GM12878 (cell line): Measurements from ENCODE around the gene MUC5B. TPM values are rescaled to one million over a fixed set of nuclear protein-coding genes. Genes with fewer than 3 reads are reported as not detected.

Source experiments
- ATAC-seq: fragments of 200-7000 bp; cut with Tn5 transposase; 3 replicates; pipeline ENCODE4 v1.9.1; 2020; ENCODE audit warnings: mild to moderate bottlenecking, moderate library complexity
- BruUV-seq: library from RNA; stranded (reverse); fragments of 400-500 nt; replicated peaks from 2 replicates; lab custom pipeline; 2021; lab: Mats Ljungman, UMichigan
- CTCF ChIA-PET: fragments of 300-600 bp; sonication (Branson Sonifier 250); formaldehyde crosslinking; extraction: SDS; loops from one replicate; lab custom pipeline; 2021; ENCODE audit warnings: inconsistent platforms; lab: Yijun Ruan, JAX
- POLR2A ChIA-PET: fragments of 350-600 bp; formaldehyde crosslinking; extraction: SDS; loops from one replicate; lab custom pipeline; 2021; ENCODE audit warnings: inconsistent platforms; lab: Charles Lee
- RAD21 ChIA-PET: fragments of 300-600 bp; sonication (Branson Sonifier 250); formaldehyde crosslinking; loops from one replicate; lab custom pipeline; 2023; ENCODE audit warnings: antibody characterized with exemption; ENCODE audit not compliant: unreplicated experiment; lab: Charles Lee
- SMC1A ChIA-PET: fragments of 300-600 bp; sonication (Branson Sonifier 250); formaldehyde crosslinking; loops from one replicate; lab custom pipeline; 2023; ENCODE audit not compliant: unreplicated experiment, uncharacterized antibody; lab: Charles Lee
- DNase-seq: peaks from one replicate; pipeline ENCODE4 v3.0.0-alpha.2; 2011; ENCODE audit warnings: low read depth, low spot score
- FAIRE-seq: peaks from 3 replicates; lab custom pipeline; 2011; peaks lifted over from hg19 to GRCh38; lab: Jason Lieb, UNC
- H2AFZ ChIP-seq: 2 replicates; pipeline ENCODE4 v1.6.0; 2011; ENCODE audit warnings: low read depth, low read length, control low read depth; ENCODE audit not compliant: control insufficient read depth
- H3K27ac ChIP-seq: 2 replicates; pipeline ENCODE4 v1.5.1; 2011; ENCODE audit warnings: control low read depth; ENCODE audit not compliant: control insufficient read depth, insufficient read depth
- H3K27me3 ChIP-seq, 2 experiments: replicated peaks in 1 of 2; 2 replicates each; pipeline versions ENCODE4 v1.6.0 to v1.6.1; 2011; ENCODE audit warnings: low read length in 1 of 2; ENCODE audit not compliant: control insufficient read depth in 2 of 2, insufficient read depth in 2 of 2
- H3K36me3 ChIP-seq, 2 experiments: 2 replicates each; pipeline ENCODE4 v1.5.1; 2011; ENCODE audit warnings: low read length in 1 of 2; ENCODE audit not compliant: control insufficient read depth in 2 of 2, insufficient read depth in 2 of 2
- H3K4me1 ChIP-seq: 2 replicates; pipeline ENCODE4 v1.6.1; 2011; ENCODE audit warnings: mild to moderate bottlenecking, low read length, moderate library complexity, mixed read lengths; ENCODE audit not compliant: control insufficient read depth, insufficient read depth
- H3K4me2 ChIP-seq: 2 replicates; pipeline ENCODE4 v1.6.0; 2011; ENCODE audit warnings: control low read depth; ENCODE audit not compliant: control insufficient read depth, insufficient read depth
- H3K4me3 ChIP-seq: fragments of 200-600 bp; sonication (generic); 2 replicates; pipeline ENCODE4 v1.5.1; 2016
- H3K79me2 ChIP-seq: 2 replicates; pipeline ENCODE4 v1.6.0; 2011; ENCODE audit warnings: low read length; ENCODE audit not compliant: control insufficient read depth, insufficient read depth
- H3K9ac ChIP-seq: 2 replicates; pipeline ENCODE4 v1.8.0; 2011; ENCODE audit warnings: low read length, control low read depth, mixed read lengths; ENCODE audit not compliant: control insufficient read depth, insufficient read depth
- H3K9me3 ChIP-seq: replicated peaks from 3 replicates; pipeline ENCODE4 v1.5.1; 2011; ENCODE audit warnings: mild to moderate bottlenecking, low read length; ENCODE audit not compliant: control insufficient read depth, insufficient read depth
- H4K20me1 ChIP-seq: 2 replicates; pipeline ENCODE4 v1.6.0; 2011; ENCODE audit not compliant: control insufficient read depth, insufficient read depth
- NRF1 ChIP-seq: conservative IDR thresholded peaks from 2 replicates; pipeline ENCODE4 v1.6.1; 2011; ENCODE audit warnings: mild to moderate bottlenecking, low read depth, low read length, improper control_type of control experiment
- POU2F2 ChIP-seq: IDR thresholded peaks from 3 replicates; pipeline ENCODE4 v1.6.1; 2011; ENCODE audit warnings: low read depth, mild to moderate bottlenecking, low read length, borderline replicate concordance
- RAD21 ChIP-seq: IDR thresholded peaks from 2 replicates; pipeline ENCODE4 v1.6.1; 2011; ENCODE audit warnings: mild to moderate bottlenecking, low read depth, low read length, moderate library complexity; ENCODE audit not compliant: insufficient read depth
- SIX5 ChIP-seq: IDR thresholded peaks from 2 replicates; pipeline ENCODE4 v1.6.1; 2011; ENCODE audit warnings: mild to moderate bottlenecking, low read depth, low read length, moderate library complexity; ENCODE audit not compliant: severe bottlenecking
- SUPT20H ChIP-seq: IDR thresholded peaks from 2 replicates; pipeline ENCODE4 v1.6.1; 2011; ENCODE audit warnings: low read depth, mild to moderate bottlenecking, low read length, moderate library complexity, borderline replicate concordance; ENCODE audit not compliant: control insufficient read depth
- ZBTB4 ChIP-seq: fragments of 450-650 bp; formaldehyde crosslinking; IDR thresholded peaks from 2 replicates; pipeline ENCODE4 v1.4.0; 2022; ENCODE audit warnings: mild to moderate bottlenecking, moderate library complexity
- WGBS: methylation state at CpG from one replicate; pipeline ENCODE4 v1.1.6; 2016; ENCODE audit warnings: low lambda C conversion rate; ENCODE audit not compliant: insufficient replicate concordance, insufficient coverage; ENCODE audit errors: missing lambda C conversion rate; 5-methylcytosine and 5-hydroxymethylcytosine counted together
- in situ Hi-C: fragments of 300-500 bp; cut with MboI; formaldehyde crosslinking; loops from 9 replicates; pipeline ENCODE4 v1.14.3; 2018; ENCODE audit warnings: mixed read lengths
- intact Hi-C: fragments of 100-400 bp; cut with micrococcal nuclease; formaldehyde crosslinking; loops from one replicate; pipeline ENCODE4 v1.14.2; 2022; ENCODE audit not compliant: unreplicated experiment
- polyA plus RNA-seq, 11 experiments: library from polyadenylated mRNA; depleted of rRNA in 4 of 11; unstranded in 6 of 11; stranded (reverse) in 5 of 11; fragments of >200 nt; fragmentation: Nextera tagmentation in 4 of 11; fragmentation: Illumina TruSeq in 1 of 11; extraction: Ambion mirVana in 4 of 11; extraction: Trizol in 1 of 11; gene quantifications; 1 replicate in 1 of 11; 2 replicates in 10 of 11; pipeline versions ENCODE4 v1.2.1 to v1.2.3, GENCODE V29; 2011 to 2016; ENCODE audit warnings: inconsistent platforms in 2 of 11, missing spikeins in 2 of 11, low read depth in 1 of 11
- total RNA-seq, 4 experiments: library from RNA; depleted of rRNA in 3 of 4; stranded (reverse); fragments of >200 nt in 3 of 4; fragmentation: Illumina TruSeq in 1 of 4; extraction: Trizol in 1 of 4; gene quantifications; 2 replicates each; pipeline versions ENCODE4 v1.2.1 to v1.2.3, GENCODE V29; 2013 to 2021

MUC5B gene
- total and polyA plus RNA-seq, 10 of the 15 experiments (the other 5 are each of a cell fraction or from before 2014, with no cell fraction given), result 1.5 TPM; not detected in 9

GRCh38 chr11:1224491-1225385, 1.9 kb downstream of the MUC5B start:
- H3K9ac ChIP-seq, result no peak overlapping the region
- H3K79me2 ChIP-seq, result no peaks in the 10 kb centered on the region
- no peak for DNase-seq
- BruUV-seq, result no TSS peak
- H3K4me2 ChIP-seq, result no peak overlapping the region
- no peaks in the 10 kb centered on the region for H4K20me1 ChIP-seq
- RAD21 ChIA-PET, result no interaction called here
- no peak for ATAC-seq
- FAIRE-seq, result no peak
- 39% methylated on average over 25 of the region's 27 CpGs for WGBS
- CTCF ChIA-PET, result no interaction called here
- H3K27ac ChIP-seq, result no peak overlapping the region
- SMC1A ChIA-PET, result no interaction called here
- no peak overlapping the region for H2AFZ ChIP-seq
- no peaks in the 10 kb centered on the region for H3K9me3 ChIP-seq
- H3K27me3 ChIP-seq, result no peaks in the 10 kb centered on the region
- H3K36me3 ChIP-seq, result no peaks in the 10 kb centered on the region
- no peak for TF ChIP-seq RAD21
- in situ Hi-C loops, result no loop called here
- H3K4me1 ChIP-seq, result no peaks in the 10 kb centered on the region
- POLR2A ChIA-PET, result no interaction called here
- no peak overlapping the region for H3K4me3 ChIP-seq
- intact Hi-C loops, result no loop called here

DNA sequence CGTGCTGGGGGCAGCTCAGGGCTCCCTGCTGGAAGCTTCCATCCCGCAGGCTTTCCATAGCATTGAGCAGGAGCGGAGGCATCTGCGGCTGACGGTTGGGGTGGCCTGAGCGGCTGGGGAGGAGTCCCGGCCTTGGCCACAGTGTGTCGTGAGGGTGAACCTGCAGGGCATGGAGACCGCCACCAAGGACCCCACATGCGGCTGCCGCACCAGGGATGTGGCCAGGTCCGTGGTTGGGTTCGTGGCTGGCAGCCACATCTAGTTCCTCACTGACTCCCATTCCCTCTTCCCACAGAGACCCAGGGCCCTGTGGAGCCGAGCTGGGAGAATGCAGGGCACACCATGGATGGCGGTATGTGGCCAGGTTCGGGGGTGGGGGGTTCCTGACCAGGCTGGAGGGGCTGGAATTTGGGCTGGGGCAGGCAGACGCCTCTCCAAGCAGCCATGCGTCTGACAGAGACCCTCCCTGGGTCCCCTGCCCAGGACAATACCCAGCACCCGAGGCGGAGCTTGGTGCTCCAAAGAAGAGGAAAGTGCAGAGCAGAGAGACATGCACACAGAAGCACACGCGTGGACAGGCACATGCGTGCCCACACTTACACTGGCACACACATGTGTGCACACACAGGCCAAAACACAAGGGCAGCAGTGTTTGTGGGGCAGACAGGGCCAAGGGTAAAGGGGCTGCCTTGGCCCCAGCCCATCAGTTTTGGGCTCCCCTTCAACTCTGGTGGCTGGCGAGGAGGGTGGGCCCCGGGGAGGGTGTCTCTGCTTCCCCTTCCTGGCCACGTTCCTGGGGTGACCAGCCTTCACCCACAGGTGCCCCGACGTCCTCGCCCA, 2.7 kb downstream of the MUC5B start:
- POLR2A ChIA-PET, result no interaction called here
- CTCF ChIA-PET, result no interaction called here
- Histone ChIP-seq H3K27ac (no peak overlapping the region), H3K9ac (no peak overlapping the region), H3K9me3 (no peaks in the 10 kb centered on the region), H3K4me2 (no peak overlapping the region), H3K36me3 (no peaks in the 10 kb centered on the region), H3K79me2 (no peaks in the 10 kb centered on the region), H2AFZ (no peak overlapping the region), H3K27me3 (no peaks in the 10 kb centered on the region), H3K4me3 (no peak overlapping the region), H4K20me1 (no peaks in the 10 kb centered on the region), H3K4me1 (no peaks in the 10 kb centered on the region)
- DNase-seq (no peak), FAIRE-seq (no peak), ATAC-seq (no peak)
- SMC1A ChIA-PET, result no interaction called here
- 55% methylated on average over 28 of the region's 29 CpGs for WGBS
- in situ Hi-C loops, result no loop called here
- RAD21 ChIA-PET, result no interaction called here
- no TSS peak for BruUV-seq
- intact Hi-C loops, result no loop called here
- TF ChIP-seq RAD21 (no peak), ZBTB4 (CRISPR knock-in tag) (no peak), SUPT20H (no peak), SIX5 (no peak), POU2F2 (no peak), NRF1 (no peak)
